ES-I3 (cell line): ENCODE data around the gene BRSK1.
A peak's percentile ranks its signal among the peaks of the same experiment; 100 is the strongest.

Experiments used
- H3K36me3 ChIP-seq: 2 replicates; pipeline ENCODE4 v1.6.1; 2013; ENCODE audit warnings: mild to moderate bottlenecking, low read length, control low read depth, moderate library complexity; ENCODE audit not compliant: insufficient read depth
- H3K4me1 ChIP-seq: 2 replicates; pipeline ENCODE4 v1.6.1; 2013; ENCODE audit warnings: mild to moderate bottlenecking, control low read depth, low read length; ENCODE audit not compliant: insufficient read depth
- H3K9ac ChIP-seq: 2 replicates; pipeline ENCODE4 v1.6.1; 2013; ENCODE audit warnings: low read depth, mild to moderate bottlenecking, low read length, moderate library complexity
- H3K9me3 ChIP-seq: 2 replicates; pipeline ENCODE4 v1.6.1; 2013; ENCODE audit warnings: mild to moderate bottlenecking, low read length, moderate library complexity; ENCODE audit not compliant: control insufficient read depth, insufficient read depth

Gene BRSK1

GRCh38 chr19:55347442-55348009, 63.7 kb downstream of the BRSK1 start:
- H3K9me3 ChIP-seq = no peaks in the 10 kb centered on the region
- peaks cover 9% of the 10 kb centered on the region; the same call in 1 of the 2 replicates for H3K36me3 ChIP-seq
- H3K4me1 ChIP-seq = peaks cover 29% of the 10 kb centered on the region; the same call in 1 of the 2 replicates
- H3K9ac ChIP-seq = no peak overlapping the region

GRCh38 chr19:55348317-55349034, 64.7 kb downstream of the BRSK1 start:
- H3K9ac ChIP-seq = 0 out of 2 replicates have a peak overlapping the region, but pooled peaks have one; percentile 2
- H3K9me3 ChIP-seq = no peaks in the 10 kb centered on the region

GRCh38 chr19:55350620-55351315, 67.0 kb downstream of the BRSK1 start:
- H3K9ac ChIP-seq = no peak overlapping the region
- no peaks in the 10 kb centered on the region for H3K36me3 ChIP-seq
- H3K9me3 ChIP-seq = no peaks in the 10 kb centered on the region
- peaks cover 30% of the 10 kb centered on the region; the same call in 1 of the 2 replicates for H3K4me1 ChIP-seq

More at GRCh38 chr19:55348317-55349034, 64.7 kb downstream of the BRSK1 start:
- Histone ChIP-seq H3K4me1 (peaks cover 36% of the 10 kb centered on the region; the same call in 1 of the 2 replicates), H3K36me3 (peaks cover 7% of the 10 kb centered on the region; the same call in 1 of the 2 replicates)

GRCh38 chr19:55352040-55352439, 68.2 kb downstream of the BRSK1 start:
- no peaks in the 10 kb centered on the region for H3K9me3 ChIP-seq
- H3K9ac ChIP-seq = no peak overlapping the region
- H3K36me3 ChIP-seq = no peaks in the 10 kb centered on the region
- peaks cover 29% of the 10 kb centered on the region; the same call in 1 of the 2 replicates for H3K4me1 ChIP-seq

- H3K9ac ChIP-seq = no peak overlapping the region
- H3K4me1 ChIP-seq = peaks cover 29% of the 10 kb centered on the region; the same call in 1 of the 2 replicates
- no peaks in the 10 kb centered on the region for H3K36me3 ChIP-seq
- H3K9me3 ChIP-seq = no peaks in the 10 kb centered on the region
Observed at GRCh38 chr19:55352549-55353145, 68.8 kb downstream of the BRSK1 start.

- H3K4me1 ChIP-seq = peaks cover 23% of the 10 kb centered on the region; the same call in 1 of the 2 replicates
- H3K9ac ChIP-seq = peak overlapping the region; percentile 80
- no peaks in the 10 kb centered on the region for H3K36me3 ChIP-seq
- no peaks in the 10 kb centered on the region for H3K9me3 ChIP-seq
Observed at GRCh38 chr19:55353356-55353802, 69.6 kb downstream of the BRSK1 start.

- Histone ChIP-seq H3K9me3 (no peaks in the 10 kb centered on the region), H3K4me1 (peaks cover 17% of the 10 kb centered on the region; the same call in 1 of the 2 replicates), H3K36me3 (no peaks in the 10 kb centered on the region), H3K9ac (peak overlapping the region; percentile 80)
Observed at GRCh38 chr19:55353803-55354697, 70.3 kb downstream of the BRSK1 start.

- peaks cover 12% of the 10 kb centered on the region; the same call in 1 of the 2 replicates for H3K4me1 ChIP-seq
- peak within 1 kb of the TSS; percentile 80 for H3K9ac ChIP-seq
- H3K9me3 ChIP-seq = no peaks in the 10 kb centered on the region
- H3K36me3 ChIP-seq = no peaks in the 10 kb centered on the region
Observed at GRCh38 chr19:55354698-55355212, 71.0 kb downstream of the BRSK1 start, which contains the start of gene COX6B2. TSS of gene COX6B2 (minus strand) at chr19:55354719. CDS start at chr19:55354521, 198 bp downstream.

- H3K9ac ChIP-seq = peak overlapping the region; percentile 33; the same call in 1 of the 2 replicates
- no peaks in the 10 kb centered on the region for H3K36me3 ChIP-seq
- H3K9me3 ChIP-seq = no peaks in the 10 kb centered on the region
- peaks cover 9% of the 10 kb centered on the region; the same call in 1 of the 2 replicates for H3K4me1 ChIP-seq
Observed at GRCh38 chr19:55355213-55355821, 71.5 kb downstream of the BRSK1 start.

- no peaks in the 10 kb centered on the region for H3K9me3 ChIP-seq
- peaks cover 9% of the 10 kb centered on the region; the same call in 1 of the 2 replicates for H3K4me1 ChIP-seq
Observed at GRCh38 chr19:55358493-55358892, 74.7 kb downstream of the BRSK1 start.

GRCh38 chr19:55358943-55359908, 75.4 kb downstream of the BRSK1 start:
- no peak overlapping the region for H3K9ac ChIP-seq
- no peaks in the 10 kb centered on the region for H3K9me3 ChIP-seq

More at GRCh38 chr19:55358493-55358892, 74.7 kb downstream of the BRSK1 start:
- H3K36me3 ChIP-seq = no peaks in the 10 kb centered on the region
- no peak overlapping the region for H3K9ac ChIP-seq

GRCh38 chr19:55360902-55361301, 77.1 kb downstream of the BRSK1 start:
- H3K9ac ChIP-seq = no peak overlapping the region
- H3K36me3 ChIP-seq = no peaks in the 10 kb centered on the region
- peaks cover 12% of the 10 kb centered on the region; the same call in 1 of the 2 replicates for H3K4me1 ChIP-seq
- H3K9me3 ChIP-seq = no peaks in the 10 kb centered on the region

More at GRCh38 chr19:55358943-55359908, 75.4 kb downstream of the BRSK1 start:
- no peaks in the 10 kb centered on the region for H3K36me3 ChIP-seq
- H3K4me1 ChIP-seq = peaks cover 12% of the 10 kb centered on the region; the same call in 1 of the 2 replicates
